GM18502 (cell line): Measurements from ENCODE around the gene TYRP1.

ENCODE experiments used
- ATAC-seq: cut with Tn5 transposase; IDR thresholded peaks from one replicate; pipeline ENCODE4 v1.9.1; 2021; ENCODE audit warnings: mild to moderate bottlenecking; ENCODE audit not compliant: unreplicated experiment, poor library complexity

The TYRP1 gene

DNA sequence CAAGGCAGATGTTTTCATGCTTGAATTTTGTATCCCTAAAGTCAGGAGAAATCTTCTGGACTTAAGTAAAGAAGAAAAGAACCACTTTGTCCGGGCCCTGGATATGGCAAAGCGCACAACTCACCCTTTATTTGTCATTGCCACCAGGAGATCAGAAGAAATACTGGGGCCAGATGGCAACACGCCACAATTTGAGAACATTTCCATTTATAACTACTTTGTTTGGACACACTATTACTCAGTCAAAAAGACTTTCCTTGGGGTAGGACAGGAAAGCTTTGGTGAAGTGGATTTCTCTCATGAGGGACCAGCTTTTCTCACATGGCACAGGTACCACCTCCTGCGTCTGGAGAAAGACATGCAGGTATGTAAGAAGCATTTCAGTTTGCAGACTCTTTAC is 2.3 kb downstream of the TYRP1 start:
- ATAC-seq = no peak

GRCh38 chr9:12696931-12697622 is 3.9 kb downstream of the TYRP1 start:
- ATAC-seq = no peak

DNA sequence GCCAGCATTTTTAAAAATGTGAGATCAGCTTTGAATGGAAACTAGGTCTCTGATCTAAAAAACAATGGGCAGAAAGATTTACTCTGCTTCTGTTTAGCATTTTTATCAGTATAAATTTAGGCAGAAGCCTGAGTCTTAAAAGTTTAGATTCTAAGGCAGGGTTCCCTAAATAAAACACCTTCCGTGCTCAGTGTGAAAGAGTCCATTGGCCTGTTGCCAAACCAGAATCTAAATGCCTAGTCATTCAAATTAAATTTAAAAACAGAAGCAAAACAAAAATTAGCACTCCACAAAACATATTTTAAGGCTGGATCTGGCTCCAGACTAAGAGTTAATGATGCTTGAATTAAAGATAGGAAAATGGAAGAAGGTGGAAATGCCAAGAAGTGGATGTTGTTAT is 4.5 kb downstream of the TYRP1 start:
- ATAC-seq = no peak

DNA sequence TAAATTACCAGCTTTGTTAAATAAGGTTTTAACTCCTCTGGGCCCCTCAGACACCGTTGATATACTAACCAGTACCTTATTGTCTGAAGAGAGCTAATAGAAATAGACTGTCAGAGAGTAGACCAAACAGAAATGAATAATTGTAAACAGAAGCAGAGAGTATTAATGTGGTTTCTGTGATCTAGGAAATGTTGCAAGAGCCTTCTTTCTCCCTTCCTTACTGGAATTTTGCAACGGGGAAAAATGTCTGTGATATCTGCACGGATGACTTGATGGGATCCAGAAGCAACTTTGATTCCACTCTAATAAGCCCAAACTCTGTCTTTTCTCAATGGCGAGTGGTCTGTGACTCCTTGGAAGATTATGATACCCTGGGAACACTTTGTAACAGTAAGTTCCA is 5.1 kb downstream of the TYRP1 start:
- ATAC-seq = no peak

DNA sequence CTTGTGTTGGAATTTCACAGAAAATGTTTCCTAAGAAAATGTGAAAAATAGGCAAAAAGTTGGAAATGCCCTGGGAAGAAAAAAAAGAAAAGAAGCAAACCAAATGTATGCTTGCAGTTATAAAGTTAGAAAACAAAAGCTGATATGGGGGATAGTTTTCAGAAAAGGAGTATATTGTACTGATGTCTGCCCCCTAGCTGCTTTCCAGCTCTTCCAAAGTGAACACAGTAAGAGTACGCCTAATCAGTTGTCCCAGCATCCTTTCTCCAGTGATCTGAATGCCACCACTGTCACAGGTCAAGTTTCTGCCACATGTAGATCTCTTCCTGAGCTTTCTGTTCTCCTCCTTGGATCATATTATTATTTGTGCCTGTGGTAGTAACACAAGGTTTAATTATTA is 5.8 kb downstream of the TYRP1 start:
- no peak for ATAC-seq

GRCh38 chr9:12699529-12699928 is 6.3 kb downstream of the TYRP1 start:
- ATAC-seq = no peak

DNA sequence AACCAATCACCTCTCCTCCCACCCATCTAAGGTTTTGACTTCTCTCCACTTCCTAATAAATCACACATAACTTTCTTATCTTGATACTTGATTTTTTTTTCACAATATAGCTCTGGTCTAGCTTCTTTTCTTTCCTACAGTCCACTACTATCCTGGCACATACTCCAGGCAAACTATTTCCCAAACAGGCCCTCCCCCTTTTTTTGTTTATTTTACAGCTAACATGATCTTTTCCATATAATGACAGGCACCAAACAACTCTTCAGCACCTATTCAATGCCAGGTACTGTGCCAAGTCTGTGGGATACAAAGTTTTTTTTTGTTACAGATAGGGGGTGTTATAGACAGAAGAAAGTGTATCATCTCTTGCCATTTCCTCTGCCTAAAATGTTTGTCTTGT is 7.9 kb downstream of the TYRP1 start:
- ATAC-seq = no peak

DNA sequence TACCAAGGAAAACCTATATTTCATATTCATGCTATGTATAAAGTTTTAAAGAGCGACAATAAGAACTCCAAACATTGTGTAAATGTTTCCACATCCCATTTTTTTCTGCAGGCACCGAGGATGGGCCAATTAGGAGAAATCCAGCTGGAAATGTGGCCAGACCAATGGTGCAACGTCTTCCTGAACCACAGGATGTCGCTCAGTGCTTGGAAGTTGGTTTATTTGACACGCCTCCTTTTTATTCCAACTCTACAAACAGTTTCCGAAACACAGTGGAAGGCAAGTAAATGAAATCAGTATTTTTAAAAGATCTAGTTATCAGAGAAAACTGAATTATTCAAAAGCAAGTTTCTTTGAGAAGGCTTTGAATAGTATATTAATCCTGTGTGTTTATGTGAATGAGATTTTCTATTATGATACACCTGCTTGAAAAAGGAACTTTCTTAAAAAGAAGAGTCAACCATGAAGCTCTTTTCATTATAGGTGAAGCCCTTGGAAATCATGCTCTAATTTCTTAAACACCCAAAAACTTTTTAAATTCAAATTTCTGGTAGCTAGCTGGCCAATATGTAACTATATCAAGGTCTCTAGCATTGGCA is 9.1 kb downstream of the TYRP1 start:
- no peak for ATAC-seq

DNA sequence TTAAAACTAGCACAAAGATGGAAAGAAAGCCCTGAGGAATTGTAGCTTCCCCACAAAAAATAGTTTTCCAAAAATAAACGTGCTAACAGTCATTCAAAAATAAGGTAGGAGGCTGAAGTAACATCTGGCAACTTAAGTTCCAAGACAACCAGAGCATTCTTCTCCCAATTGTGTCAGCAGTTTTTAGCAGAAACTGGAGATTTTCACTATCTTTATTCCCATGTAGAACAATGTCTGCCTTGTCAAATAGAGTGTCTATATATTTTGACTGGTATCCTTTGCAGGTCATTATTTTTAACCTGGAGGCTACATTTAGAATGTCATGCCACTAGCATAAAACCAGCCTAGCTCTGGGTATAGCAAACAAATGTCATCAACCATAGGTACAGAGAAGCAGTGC is 10.8 kb downstream of the TYRP1 start:
- ATAC-seq = no peak

GRCh38 chr9:12705738-12706391 is 12.7 kb downstream of the TYRP1 start:
- ATAC-seq = no peak

DNA sequence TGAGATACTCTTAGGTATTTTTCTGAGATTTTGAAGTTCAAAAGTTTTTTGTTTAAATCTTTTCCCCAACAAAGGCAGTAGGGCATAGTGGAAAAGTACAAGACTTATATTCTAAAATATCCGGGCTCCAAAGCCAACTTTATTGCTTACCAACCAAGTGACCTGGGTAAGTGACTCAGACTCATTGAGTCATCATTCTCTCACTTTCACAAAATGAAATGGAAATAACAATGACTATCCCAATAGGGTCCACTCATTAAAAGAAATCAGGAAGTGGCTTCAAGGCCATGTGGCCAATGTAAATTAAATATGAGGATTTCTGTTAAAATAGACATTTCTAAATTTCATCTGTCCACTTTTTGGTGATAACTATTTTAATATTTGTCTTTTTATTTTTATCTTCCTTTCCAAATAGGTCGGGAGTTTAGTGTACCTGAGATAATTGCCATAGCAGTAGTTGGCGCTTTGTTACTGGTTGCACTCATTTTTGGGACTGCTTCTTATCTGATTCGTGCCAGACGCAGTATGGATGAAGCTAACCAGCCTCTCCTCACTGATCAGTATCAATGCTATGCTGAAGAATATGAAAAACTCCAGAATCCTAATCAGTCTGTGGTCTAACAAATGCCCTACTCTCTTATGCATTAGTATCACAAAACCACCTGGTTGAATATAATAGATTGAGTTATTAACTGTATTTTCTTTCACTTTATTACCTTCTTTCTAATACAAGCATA is 15.5 kb downstream of the TYRP1 start:
- no peak for ATAC-seq

DNA sequence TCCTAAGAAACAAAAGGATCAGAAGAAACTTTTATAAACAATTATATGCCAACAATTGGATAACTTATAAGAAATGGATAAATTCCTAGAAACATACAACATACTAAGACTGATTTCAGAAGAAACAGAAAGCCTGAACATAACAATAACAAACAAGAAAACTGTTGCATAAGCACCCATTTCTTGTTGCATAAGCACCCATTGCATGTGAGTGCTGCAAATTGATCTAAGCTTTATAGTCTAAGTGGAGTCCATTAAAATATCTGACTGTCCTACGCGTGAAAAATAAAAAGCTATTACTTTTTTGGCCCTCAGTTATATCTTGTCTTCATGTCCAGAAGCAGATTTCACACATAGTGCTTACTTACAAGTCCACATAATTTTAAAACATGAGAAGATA is 19.3 kb downstream of the TYRP1 start:
- ATAC-seq = no peak

DNA sequence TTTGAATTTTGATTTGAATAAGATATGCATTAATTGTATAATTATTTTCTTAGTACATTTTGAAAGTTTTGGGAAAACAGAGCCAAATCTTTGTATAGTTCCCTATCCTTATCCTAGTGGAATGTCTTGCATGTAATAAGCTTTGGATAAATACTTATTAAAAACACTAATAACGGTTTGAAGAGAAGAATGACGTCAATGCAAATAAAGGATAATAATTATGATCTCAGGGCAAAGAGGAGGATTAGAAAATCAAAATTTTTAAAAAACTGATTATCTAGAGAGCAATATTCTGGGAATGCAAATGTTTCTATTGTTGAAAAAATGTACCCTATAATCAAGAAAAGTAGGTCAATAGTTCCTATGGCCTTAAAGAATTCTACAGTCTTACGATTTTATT is 22.1 kb downstream of the TYRP1 start:
- no peak for ATAC-seq

DNA sequence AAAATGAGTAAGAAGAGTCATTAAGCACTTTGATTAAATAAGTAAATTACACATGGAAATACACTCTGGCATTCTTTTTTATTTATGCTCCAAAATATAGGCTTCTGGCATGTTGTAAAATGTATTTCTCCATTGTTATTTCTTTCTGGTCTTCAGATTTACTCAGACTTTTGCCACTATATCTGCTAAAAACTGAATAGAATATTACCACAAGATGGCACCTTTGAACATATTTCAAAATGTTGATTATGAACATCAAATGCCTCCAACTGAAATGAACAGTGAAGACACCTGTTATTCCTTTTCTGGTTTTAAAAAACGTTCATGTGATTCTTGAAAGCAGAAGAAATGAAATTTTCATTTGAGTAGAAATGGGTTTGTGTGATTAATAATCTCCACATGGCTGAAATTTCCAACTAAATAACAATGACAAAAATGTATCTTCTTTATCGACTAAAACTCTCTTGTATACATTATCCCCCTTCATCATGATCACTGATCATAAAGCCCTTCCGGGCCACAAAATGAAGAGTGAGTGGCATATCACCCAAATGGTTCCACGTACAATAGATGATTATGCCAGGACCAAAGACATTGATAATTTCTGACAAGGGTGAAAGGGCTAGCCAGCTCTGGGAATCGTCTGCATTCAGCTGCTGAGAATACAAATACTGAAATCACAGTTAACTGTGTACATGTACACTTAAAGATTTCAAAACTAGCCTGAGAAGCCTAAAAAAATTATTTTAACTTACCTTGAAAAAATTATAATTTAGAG is 23.8 kb downstream of the TYRP1 start:
- no peak for ATAC-seq

DNA sequence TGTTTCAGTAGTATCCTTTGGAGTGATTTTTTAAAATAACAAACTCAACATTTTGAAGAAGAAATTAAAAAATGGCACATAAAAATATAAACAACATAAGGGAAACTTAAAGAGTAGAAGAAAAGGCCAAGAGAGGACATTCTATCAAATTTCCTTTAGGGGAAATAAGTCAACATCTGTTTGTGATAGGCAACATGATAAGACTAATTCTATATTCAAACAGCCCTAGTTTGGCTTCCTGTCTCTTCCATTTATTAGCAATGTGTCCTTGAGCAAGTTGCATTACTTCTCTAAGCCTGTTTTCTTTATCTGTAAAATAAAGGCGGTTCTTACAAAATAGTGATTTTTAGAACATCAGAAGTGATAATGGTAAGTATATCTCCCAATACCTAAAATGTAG is 24.7 kb downstream of the TYRP1 start:
- no peak for ATAC-seq

- ATAC-seq = no peak
Observed at GRCh38 chr9:12718482-12719026, 25.4 kb downstream of the TYRP1 start.

DNA sequence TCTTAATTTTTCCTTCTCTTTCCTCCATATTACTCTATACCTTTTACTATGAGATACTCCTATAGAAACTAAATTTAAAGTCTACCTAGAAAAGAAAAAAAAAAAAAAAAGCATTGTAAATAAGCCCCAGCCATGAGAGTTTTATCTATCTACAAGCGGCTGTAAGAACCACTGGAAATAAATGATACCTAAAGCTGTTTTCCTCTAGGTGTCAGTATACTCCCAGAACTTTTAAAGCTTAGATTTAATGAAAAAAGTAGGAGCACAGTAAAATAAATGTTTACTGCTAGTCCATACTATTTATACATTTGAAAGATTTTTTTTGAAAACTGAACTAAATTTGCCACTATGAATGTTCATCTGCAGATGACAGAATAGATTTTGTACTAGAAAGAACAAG is 26.2 kb downstream of the TYRP1 start:
- ATAC-seq = no peak

GRCh38 chr9:12720551-12720950 is 27.4 kb downstream of the TYRP1 start:
- no peak for ATAC-seq

DNA sequence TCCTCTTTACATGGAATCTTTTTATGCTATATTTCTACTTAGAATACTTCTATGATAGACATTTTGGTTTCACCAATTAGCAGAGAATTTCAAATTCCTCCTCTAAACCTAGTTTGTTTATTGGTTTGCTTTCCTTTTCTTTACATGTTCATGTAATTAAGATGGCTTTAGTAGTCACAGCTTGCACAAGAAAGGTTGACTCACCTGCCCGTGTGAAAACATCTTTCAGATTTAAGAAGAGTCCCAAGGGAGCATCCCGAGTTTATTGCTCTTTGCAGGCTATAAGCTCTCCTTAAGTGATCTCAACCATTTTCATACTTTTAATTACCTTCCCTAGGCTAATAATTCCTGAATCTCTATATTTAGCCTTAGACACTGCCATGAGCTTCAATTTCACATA is 28.9 kb downstream of the TYRP1 start:
- ATAC-seq = no peak

- no peak for ATAC-seq
Observed at GRCh38 chr9:12723409-12724028, 30.3 kb downstream of the TYRP1 start.
